HG02798 (cell line): ENCODE results near the gene PVALEF.

ENCODE experiments used
- ATAC-seq: cut with Tn5 transposase; IDR thresholded peaks from one replicate; pipeline ENCODE4 v1.9.1; 2021; ENCODE audit warnings: mild to moderate bottlenecking; ENCODE audit not compliant: unreplicated experiment, poor library complexity

The PVALEF gene

DNA sequence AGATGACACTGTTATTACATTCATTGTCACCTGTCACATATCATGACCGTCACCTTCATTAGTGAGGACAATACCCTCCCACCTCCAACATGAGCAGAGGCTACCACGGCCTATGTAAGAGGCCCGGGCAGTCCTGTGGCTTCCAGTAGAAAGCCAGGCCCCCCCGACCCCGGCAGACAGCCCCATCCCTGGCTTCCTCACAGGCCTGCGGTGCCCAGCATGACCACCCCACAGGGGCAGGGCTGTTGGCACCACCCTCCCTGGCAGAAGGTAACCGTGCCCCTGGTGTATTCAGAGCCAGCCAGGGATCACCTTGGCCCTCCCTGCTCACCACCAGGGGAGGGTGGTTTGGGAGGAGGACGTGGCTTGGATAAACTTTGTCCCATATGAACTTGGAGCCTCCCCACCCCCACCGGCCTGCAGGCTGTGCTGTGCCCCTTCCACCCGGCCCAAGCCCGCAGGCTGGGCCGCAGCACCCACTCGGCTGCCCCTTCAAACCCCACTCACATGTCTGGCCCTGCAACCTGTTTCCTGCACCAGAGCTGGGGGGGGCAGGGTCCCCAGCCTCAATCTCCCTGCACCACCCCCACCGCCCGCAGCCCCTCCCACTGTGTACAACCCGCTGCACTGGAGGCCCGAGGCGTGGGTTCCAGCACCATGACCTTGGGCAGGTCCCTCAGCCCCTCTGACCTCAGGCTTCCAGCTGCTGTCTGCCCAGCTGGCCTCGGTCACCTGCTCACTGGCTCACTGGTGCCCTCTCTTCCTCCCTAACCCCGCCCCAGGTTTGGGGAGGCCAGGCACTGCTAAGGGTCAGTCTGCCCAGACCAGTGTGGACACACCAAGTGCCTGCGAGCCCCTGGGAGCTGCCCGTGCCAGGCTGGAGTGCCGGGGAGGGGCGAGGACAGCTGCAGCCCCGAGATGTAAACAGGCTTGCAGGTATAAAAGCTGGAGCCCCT, 13.1 kb downstream of the PVALEF start:
- no peak for ATAC-seq

DNA sequence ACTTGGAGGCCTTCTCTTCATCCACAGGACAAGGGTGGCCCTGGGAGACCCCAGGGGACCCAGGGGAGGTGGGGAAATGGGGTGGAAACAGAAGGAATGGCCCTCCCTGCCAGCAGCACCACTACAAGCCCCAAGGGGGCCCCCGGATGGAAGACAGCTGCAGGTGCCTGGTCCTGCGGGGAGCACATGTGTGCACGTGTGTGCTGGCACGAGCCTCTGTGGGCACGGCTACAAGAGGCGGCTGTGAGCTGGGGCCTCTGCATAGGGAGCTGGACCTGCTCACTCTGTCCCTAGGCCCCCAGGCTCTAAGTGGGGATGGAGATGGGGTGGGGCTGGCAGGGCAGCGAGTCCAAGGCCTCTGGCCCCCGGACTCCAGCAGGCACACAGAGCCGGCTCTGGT, 13.9 kb downstream of the PVALEF start:
- ATAC-seq, result no peak

DNA sequence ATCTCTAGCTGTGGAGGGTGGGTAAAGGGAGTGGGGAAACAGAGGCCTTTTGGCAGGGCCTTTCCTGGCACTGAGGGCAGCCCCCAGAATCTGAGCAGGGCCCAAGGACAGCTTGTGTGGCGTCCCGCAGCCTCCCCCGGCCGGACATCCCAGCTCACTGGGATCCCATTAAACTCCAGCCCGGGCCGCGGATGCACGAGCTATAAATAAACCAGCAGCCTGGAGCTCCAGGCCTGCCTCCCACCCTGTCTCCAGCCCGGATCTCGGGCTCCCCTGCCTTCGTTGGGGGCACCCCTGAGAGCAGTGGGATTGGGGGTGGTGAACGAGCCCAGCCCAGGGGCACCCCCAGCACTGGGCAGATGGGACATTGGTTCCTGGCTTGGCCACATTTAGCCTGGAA, 14.6 kb downstream of the PVALEF start:
- ATAC-seq, result no peak

DNA sequence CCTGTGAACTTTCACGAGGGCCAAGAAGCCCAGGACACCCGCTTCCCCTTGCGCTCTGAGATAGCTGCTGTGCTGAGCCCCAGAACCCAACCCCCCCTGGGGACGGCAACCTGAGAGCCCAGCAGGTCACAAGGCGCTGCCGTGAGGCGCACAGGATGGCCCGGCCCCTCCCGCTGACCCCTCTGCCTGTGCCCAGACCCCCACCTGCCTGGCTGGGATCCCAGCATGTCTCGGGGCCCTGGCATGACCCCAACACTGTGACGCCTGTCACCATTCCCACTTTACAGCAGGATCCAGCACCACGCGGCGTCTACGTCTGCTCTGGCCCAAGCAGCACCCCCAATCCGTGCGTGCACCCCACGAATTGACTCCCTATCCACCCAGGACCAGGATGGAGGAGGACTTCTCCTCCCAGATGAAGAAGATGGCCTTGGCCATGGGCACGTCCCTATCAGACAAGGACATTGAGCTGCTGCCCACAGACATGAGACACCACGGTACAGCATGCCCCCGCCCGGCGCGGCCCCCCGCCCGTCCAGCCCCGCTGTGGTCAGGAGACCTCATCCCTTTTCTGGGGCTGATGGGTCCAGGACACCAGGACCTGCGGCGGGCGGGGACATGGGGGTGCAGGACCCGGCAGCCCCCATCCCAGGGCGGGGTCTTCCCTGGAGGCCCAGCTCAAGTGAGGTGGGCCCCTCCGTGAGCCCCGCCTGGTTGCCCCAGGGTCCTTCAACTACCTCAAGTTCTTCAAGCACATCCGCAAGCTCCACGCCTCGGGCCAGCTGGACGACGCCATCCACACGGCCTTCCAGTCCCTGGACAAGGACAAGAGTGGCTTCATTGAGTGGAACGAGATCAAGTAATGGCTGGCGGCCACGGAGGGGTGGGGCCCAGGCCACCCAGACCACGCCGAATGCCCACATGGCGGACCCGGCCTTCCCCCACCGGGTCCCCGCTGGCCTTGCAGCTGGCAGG, 15.8 kb downstream of the PVALEF start:
- no peak for ATAC-seq

DNA sequence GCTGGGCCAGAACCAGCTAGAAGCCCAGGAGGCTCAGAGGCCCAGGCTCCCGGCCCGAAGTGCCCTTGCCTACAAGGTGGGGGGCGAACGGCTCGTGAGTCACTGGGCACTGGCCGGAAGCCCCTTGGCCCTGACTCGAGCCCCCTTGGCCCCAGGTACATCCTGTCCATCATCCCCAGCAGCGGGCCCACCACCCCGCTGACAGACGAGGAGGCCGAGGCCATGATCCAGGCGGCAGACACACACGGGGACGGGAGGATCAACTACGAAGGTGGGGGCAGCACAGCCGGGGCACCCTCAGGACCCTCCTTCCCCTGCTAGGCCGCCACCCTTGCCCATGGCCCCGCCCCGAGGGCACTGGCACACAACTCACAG, 16.5 kb downstream of the PVALEF start:
- ATAC-seq, result no peak

DNA sequence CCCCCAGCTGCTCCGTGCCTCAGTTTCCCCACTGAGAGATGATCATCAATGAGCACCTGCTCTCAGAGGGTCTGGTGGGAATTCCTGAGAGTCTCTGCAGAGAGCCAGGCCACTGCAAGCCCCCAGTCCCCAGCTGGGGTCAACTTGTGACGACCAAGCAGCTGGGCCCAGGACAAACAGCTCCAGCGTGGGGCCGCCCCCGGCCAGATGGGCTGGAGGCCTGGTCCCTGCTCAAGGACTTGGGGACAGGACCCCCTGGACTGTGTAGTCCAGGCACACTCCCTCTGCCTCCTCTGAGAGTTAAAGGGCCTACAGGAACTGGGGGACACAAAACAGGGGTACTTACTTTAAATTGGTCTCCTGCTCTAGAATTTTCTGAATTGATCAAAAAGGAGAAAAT, 17.3 kb downstream of the PVALEF start:
- no peak for ATAC-seq

DNA sequence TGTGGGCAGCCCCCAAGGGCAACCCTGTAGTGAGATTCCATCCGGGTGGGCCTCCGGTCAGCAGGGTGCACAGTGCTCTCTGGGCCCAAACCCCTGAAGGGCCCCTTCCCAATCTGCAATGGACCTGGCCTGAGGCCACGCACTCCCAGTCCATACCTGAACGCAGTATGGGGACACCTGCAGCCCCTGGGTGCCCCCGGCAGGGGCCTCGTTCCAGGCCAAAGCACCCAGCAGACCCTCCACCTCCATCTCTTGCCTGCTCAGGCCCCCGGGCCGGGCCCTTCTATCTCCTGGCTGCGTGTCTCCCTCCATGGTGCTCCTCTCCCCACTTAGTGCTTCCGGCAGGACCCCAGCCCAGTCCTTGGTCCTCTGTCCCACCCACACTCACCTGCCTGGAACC, 18.0 kb downstream of the PVALEF start:
- ATAC-seq, result no peak

DNA sequence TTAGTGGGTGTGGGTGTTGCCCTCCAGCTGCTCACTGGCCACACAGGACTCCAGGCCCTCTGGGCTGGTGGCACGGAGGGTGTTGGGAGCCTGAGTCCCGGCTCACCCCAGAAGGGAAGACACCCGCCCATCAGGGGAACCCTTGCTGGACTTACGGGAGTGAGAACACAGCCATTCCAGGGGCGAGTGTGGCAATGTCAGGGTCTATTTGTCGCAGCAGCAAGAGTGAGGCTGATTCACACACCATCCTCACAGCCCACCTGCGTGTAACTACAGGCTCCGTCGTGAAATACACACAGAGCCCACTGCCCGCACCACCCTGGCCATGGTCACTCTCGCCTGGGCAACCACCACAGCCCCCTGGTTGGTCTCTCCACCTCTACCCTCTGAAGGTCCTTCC, 18.5 kb downstream of the PVALEF start:
- no peak for ATAC-seq

DNA sequence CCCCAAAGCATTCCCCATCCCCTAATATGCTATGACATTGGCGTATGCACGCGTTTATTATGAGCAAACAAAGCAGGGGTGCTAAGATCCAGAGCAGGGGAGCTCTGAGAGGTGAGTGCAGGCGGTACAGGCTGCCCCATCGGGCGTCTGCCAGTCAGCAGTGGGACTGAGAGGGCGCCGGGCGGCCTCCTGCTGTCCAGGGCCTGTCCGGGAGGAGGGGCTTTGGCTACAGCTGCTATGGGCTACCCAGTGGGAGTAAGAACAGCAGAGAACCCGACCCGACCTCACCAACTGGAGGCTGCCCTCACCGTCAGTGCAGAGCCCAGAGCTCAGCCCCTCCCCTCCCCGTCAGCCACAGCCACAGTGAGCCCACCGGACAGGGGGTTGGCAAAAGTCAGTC, 19.2 kb downstream of the PVALEF start:
- no peak for ATAC-seq

DNA sequence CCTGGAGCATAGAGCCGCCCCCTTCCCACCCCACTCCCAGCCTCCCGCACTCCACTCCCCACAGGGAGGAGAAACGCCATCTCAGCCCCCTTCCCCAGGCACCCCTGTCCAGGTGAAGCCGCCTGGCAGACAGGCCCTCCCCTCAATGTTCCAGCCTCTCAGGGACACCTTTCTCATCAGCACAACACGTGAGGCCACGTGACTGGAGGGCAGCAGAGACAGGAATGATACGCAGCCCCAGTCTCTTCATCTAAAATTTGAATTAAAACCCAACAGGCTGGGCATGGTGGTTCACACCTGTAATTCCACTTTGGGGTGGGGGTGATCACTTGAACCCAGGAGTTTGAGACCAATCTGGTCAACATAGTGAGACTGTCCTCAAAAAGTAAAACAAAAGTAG, 20.9 kb downstream of the PVALEF start:
- no peak for ATAC-seq

DNA sequence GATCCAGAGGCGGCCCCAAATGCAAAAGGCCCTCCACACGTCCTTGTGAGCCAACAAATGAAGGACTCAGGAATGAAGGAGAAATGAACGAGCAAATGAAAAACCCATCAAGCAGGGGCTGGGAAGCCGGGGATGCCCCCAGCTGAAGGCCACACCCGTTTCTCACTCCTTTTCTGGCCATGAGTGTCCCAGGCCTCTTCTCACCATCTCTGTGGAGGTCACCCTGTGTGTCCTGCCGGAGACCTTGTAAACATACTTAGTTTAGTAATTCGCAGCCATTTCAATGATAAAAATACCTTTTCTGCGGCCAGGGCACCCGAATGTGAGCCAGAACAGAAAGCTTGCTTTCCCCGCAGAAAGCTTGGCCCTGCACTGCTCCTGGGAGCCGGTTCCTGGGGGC, 21.8 kb downstream of the PVALEF start:
- ATAC-seq, result no peak

DNA sequence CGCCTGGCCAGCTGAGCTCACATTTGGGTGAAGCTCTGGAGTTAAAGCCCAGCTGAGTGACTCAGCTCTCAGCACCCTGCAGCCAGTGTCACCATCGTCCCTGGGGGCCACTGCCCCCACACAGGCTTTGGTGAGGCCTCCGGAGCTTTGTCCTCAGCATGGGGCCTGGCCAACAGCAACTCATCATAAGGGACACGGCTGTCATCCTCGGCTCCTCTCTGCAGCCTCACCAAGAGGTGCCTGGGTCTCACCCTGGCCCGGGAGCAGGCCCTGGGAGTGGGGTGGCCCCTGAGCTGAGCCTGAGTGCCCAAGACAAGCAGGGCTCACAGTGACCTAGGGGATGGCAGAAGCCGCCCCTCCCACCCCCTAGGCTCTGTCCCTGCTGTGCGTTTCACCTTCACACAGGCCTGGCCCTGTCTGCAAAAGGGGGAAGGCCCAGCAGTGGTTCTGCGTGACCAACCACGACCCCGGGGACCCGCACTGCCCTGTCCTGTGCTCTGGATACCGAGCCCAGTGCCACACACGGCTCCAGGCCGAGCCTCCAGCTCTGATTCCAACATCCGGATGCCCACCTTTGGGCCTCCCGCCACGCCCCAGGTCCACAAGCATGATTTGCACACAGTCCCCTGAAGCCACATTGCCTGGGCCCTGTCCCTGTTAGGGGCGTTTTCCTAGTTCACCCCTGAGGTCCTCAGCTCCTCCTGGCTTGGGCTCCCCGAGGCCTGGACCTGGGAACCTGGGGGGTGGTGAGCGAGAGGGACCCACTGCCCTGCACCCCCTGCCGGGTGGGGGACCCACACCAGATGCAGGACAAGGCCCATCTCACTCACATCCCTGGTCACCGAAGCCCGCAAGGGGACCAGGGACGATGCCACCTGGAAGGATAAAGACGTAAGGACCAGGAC, 22.5 kb downstream of the PVALEF start:
- no peak for ATAC-seq

DNA sequence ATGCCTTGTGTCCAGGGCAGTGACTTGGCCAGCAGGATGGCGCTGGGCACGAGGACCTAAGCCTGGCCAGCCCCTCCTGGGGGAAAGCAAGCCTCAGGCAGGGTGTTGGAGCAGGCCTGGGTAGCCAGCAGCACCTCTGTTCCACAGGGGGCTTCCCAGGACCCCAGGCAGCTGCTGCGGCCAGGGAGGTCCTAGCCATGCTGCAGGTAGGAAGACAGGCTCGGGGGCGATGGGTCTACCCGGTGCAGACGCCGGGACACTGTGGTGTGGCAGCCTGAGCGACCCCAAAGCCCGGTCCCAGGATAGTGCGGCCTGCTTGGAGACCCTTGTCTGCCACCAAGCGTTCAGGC, 23.2 kb downstream of the PVALEF start:
- no peak for ATAC-seq

DNA sequence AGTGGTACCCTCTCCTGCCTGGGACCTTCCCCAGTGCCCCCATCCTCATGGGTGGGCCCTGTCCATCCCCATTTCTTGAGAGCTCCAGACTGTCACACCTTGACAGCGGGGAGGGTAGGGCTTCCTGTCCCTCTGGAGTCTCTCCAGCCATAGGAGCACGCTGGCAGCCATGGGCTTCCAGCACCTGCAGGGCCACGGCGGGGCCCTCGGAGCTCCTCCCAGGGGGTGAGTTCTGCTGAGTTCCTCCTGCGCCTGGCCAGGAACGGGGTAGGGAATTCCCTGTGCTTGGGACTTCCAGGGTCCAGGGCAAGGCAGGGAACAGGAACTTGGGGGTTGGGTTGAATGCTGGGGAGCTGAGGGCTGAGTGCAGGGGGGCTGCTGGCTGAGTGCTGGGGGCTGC, 23.7 kb downstream of the PVALEF start:
- ATAC-seq, result no peak

DNA sequence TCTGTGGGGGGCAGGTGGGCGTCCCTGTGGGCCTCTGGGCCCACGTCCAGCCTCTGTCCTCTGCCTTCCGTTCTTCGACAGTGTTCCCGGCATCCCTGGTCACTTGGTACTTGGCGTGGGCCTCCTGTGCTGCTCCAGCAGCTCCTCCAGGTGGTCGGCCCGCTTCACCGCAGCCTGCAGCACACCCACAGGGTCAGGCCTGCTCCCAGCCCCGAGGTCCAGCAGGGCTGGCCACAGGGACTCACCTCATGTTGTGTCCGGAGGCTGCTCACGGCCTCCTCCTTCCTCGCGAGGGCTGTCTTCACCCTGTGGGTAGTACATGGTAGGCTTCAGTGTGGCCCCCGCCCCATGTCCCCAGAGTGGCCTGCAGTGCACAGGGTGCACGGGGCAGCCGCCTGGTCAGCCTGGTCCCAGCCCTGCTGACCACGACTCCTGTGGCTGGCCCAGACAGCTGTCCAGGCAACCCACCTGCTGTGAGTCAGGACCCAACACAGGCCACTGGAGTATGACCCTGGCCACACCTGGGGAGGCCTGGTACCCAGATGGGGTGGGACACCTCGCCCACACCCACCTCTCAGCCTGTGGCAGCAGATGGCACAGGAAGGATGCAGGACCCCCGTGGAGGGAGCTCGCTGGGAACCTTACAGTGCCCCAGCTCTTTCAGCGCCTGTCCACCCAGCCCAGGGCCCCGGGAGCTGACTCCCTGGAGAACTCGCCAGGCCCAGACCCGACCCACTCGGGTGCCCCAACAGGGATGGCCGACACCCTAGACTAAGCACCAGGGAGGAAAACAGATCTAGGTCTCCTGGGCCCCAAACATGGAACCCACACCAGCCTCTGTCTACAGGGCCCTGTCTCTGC, 24.6 kb downstream of the PVALEF start:
- no peak for ATAC-seq

DNA sequence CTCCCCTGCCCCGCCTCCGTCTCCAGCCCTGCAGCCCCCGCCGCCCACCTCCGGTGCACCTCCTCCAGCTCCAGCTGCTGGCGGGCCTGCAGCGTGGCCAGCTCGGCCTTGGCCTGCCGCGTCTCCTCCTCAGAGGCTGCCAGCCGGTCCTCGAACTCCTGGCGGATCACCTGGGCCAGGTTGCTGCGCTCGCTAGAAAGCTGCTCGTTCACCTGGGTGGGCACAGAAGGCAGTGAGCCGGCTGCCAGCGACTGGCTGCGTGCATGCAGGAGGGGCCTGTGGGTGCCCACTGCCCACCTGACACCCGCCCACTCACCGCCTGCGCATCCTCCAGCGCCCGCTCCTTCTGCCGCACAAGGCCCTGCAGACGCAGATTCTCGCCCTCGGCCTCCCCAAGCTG, 25.3 kb downstream of the PVALEF start:
- no peak for ATAC-seq

DNA sequence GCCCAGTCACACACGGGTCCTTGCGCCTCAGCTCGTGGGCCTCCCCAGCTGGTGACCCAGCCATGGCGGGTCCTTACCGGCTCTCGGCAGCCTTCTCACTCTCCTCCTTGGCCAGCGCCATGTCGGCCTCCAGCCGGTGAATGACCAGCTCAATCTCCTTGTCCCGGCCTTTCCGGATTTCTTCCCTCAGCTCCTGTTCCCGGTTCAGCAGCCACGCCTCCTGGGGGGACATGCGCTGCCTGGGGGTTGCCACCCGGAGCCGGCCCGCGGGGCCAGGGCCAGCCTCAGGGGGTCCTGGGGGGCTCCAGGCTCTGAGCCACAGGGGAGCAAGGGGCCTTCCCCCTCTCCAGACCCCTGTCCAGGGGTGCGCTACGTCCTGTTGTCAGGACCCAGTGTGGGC, 25.8 kb downstream of the PVALEF start:
- no peak for ATAC-seq

DNA sequence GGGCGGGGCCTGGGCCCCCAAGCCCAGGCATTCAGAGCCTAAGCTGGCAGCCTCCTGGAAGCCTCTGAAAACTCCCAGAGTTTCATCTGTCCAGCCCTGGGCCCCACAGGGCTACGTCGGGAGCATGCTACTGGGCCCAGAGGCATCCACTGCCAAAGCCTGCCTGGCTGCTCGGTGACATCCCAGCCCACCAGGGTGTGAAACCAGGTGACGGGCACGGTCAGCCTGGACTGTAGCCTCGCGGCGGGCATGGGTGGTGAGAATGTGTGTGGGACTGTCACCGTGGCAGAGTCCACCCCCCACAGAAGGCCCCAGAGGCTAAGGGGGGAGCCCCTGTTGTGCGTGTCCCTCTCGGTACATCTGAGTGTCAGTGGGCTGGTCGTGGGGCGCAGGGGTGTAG, 26.3 kb downstream of the PVALEF start:
- ATAC-seq, result no peak

DNA sequence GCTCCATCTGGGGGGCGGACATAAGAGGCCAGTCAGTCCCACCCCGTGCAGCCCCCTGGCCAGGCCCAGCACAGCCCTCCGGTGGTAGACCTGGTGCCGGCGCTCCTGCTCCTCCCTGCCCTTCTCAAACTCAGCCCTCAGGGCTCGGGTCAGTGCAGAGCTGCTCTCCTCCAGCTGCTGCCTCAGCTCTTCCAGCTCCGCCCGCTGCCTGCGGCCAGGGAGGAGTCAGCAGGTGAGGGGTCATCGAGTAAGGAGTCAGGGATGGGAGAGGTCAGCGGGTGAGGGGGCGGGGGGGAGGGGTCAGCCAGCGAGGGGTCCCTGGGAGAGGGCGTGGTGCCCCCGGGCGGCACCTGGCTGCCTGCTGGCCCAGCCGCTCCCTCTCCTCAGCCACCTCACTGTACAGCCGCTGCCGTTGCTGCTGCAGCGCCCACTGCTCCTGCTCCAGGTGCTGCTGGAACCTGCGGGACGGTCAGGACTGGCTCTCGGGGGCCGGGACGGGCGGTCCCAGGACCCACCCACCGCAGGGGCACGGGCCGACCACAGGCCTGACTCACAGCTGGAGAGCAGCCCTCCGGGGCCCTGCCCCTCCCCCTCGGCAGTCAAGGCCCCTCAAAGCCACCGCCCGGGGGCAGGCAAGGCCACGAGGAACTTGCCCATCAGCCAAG, 27.2 kb downstream of the PVALEF start:
- no peak for ATAC-seq
